Stimulated activated naive CD4-positive, alpha-beta T cell treated with Interleukin-2 at 50 U/mL for 16 hours (primary cell): Measurements from ENCODE around the gene SPC24.
A peak's percentile ranks its signal among the peaks of the same experiment; 100 is the strongest.
"Not testable (repeated sequence)": the region's sequence is repeated elsewhere in the genome, so short reads cannot be mapped to it uniquely, and the experiment has no call there.

ENCODE experiments used
- DNase-seq: peaks from one replicate; lab custom pipeline; 2025; lab: John Stamatoyannopoulos, UW

The SPC24 gene

GRCh38 chr19:11125994-11126685, 29.4 kb downstream of the SPC24 start:
- peak; percentile 67 for DNase-seq

- DNase-seq = not testable (repeated sequence)
Measured at GRCh38 chr19:11124157-11124556, 31.4 kb downstream of the SPC24 start.

- DNase-seq = no peak
Measured at GRCh38 chr19:11123114-11123513, 32.5 kb downstream of the SPC24 start.

- not testable (repeated sequence) for DNase-seq
Measured at GRCh38 chr19:11121963-11122362, 33.6 kb downstream of the SPC24 start.

- DNase-seq = no peak
Measured at GRCh38 chr19:11116507-11116906, 39.1 kb downstream of the SPC24 start.

GRCh38 chr19:11115895-11116446, 39.6 kb downstream of the SPC24 start:
- DNase-seq = no peak

- DNase-seq = no peak
Measured at GRCh38 chr19:11115042-11115441, 40.5 kb downstream of the SPC24 start.

GRCh38 chr19:11113140-11113708, 42.4 kb downstream of the SPC24 start:
- DNase-seq = no peak

GRCh38 chr19:11111771-11112144, 43.8 kb downstream of the SPC24 start:
- DNase-seq = no peak

- DNase-seq = no peak
Measured at GRCh38 chr19:11111117-11111770, 44.3 kb downstream of the SPC24 start.

GRCh38 chr19:11108746-11109145, 46.8 kb downstream of the SPC24 start:
- DNase-seq = no peak

- DNase-seq = no peak
Measured at GRCh38 chr19:11106477-11106876, 49.1 kb downstream of the SPC24 start.

GRCh38 chr19:11105014-11105636, 50.5 kb downstream of the SPC24 start:
- no peak for DNase-seq

GRCh38 chr19:11103667-11104066, 51.9 kb downstream of the SPC24 start:
- not testable (repeated sequence) for DNase-seq

GRCh38 chr19:11102944-11103343, 52.6 kb downstream of the SPC24 start:
- no peak for DNase-seq

- DNase-seq = no peak
Measured at GRCh38 chr19:11101057-11101456, 54.5 kb downstream of the SPC24 start.

GRCh38 chr19:11100049-11100448, 55.5 kb downstream of the SPC24 start:
- no peak for DNase-seq

- no peak for DNase-seq
Measured at GRCh38 chr19:11098861-11099260, 56.7 kb downstream of the SPC24 start.

GRCh38 chr19:11098327-11098726, 57.3 kb downstream of the SPC24 start:
- DNase-seq = no peak

GRCh38 chr19:11097367-11097766, 58.2 kb downstream of the SPC24 start:
- DNase-seq = not testable (repeated sequence)

GRCh38 chr19:11096210-11096841, 59.3 kb downstream of the SPC24 start:
- peak; percentile 32 for DNase-seq
